GM21423 (cell line): ENCODE data around the gene ZNF253.
"Not testable (repeated sequence)": the region's sequence is repeated elsewhere in the genome, so short reads cannot be mapped to it uniquely, and the experiment has no call there.

Source experiments
- ATAC-seq: cut with Tn5 transposase; IDR thresholded peaks from one replicate; pipeline ENCODE4 v1.9.1; 2021; ENCODE audit warnings: mild to moderate bottlenecking, moderate library complexity; ENCODE audit not compliant: unreplicated experiment

ZNF253 gene

DNA sequence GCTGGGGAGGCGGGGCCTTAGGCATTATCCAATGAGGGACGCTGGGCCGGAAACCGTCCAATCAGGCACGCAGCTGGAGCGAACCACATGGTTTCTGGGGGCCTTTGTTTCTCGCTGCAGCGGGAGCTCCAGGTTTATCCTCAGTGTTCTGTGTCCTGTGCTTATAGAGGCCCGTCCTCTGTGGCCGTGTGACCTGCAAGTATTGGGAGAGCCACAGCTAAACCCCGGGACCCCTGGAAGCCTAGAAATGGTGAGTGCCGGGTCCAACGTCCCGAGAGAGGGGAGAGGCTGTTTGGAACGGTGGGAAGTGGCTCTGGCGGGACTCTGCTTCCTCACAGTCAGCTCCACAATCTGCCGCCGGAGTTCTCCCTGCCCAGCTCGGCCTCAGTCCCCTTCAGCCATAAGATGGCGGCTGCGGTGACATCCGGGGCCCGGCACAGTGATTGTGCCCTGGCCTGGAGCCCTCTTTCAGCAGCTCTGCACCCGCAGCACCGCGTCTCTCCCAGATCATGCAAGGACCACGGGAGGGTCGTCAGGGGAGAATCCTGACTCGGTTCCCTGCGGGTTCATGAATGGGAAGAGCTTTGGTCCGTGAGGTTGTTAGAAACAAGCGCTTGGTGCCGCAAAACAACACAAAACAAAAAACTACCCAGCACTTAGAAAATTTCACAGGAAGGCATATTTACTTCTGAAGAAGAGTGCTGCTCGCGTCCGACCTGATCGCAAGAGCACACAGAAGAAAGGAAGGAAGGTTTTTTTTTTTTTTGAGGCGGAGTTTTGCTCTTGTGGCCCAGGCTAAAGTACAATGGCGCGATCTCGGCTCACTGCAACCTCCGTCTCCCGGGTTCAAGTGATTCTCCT lies at the start of gene ZNF253:
ZNF253 (plus strand) TSS at position 133 of the 861 bp plus-strand sequence; CDS start at position 248, 115 bp downstream.
- ATAC-seq: peak; percentile 93

DNA sequence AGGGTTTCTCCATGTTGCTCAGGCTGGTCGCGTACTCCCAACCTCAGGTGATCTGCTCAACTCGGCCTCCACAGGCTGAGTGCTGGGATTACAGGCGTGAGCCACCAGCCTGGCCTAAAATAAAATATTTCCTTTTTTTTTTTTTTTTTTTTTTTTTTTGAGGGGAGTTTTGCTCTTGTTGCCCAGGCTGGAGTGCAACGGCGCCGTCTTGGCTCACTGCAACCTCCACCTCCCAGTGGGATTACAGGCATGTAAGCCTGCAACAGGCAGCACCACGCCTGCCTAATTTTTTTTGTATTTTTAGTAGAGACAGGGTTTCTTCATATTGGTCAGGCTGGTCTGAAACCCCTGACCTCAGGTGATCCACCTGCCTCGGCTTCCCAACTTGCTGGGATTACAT lies 49.0 kb upstream of the ZNF253 start:
- no peak for ATAC-seq

DNA sequence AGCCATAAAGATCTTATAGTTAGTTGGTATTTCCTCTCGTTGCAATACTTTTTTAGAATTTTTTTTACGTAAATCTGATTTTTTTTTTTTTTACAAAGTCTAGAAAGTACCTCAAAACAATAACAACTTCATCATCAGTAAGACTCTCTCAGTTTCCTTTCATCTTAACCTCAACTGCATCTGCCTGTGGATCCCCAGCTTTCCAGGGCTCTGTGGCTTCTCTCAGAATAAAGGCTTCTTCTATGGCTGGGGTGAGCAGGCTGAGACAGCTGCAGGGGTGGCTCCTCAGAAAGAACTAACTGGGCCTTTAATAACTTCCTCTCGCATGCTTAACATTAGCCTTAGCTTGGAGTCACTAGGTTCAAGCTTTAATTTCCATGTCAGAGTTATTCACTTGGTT lies 48.3 kb upstream of the ZNF253 start:
- ATAC-seq: no peak

- no peak for ATAC-seq
Observed at GRCh38 chr19:19820774-19821320, 44.8 kb upstream of the ZNF253 start.

DNA sequence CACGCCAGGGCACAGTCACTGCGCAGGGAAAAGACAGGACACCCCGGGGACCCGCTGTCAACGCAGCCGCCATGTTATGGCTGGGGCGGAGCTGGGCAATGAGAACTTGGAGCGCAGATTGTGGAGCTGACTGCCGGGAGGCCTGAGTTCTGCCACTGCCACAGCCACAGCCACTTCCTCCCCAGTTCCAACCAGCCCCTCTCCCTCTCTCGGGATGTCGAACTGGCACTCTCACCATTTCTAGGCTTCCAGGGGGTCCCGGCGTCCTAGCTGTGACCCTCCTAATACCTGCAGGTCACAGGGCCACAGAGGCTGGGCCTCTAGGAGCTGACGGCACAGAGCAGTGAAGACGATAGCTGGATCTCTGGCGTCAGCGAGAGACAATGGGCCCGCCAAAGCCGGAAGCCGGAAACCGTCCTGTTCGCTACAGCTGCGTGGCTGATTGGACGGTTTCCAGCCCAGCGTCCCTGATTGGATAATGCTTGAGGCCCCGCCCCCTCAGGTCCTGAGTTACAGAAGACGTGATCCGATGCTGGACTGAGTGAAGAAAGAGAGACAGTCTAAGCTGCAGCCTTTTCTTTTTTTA lies 44.2 kb upstream of the ZNF253 start, which contains the start of gene ZNF506:
ZNF506 (minus strand) TSS at position 385 of the 586 bp plus-strand sequence; CDS start at position 238, 147 bp downstream.
- ATAC-seq: peak; percentile 82

DNA sequence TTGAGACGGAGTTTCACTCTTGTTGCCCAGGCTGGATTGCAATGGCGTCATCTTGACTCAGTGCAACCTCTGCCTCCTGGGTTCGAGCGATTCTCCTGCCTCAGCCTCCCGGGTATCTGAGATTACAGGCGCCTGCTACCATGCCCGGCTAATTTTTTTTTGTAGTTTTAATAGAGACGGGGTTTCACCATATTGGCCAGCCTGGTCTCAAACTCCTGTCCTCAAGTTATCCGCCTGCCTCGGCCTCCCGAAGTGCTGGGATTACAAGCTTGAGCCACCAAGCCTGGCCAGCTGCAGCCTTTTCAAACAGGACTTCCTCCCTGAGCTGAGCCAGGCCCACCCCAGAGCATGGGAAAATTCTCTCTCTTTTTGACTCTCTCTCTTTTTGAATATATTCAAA lies 43.7 kb upstream of the ZNF253 start:
- not testable (repeated sequence) for ATAC-seq

GRCh38 chr19:19823916-19824315 lies 41.8 kb upstream of the ZNF253 start:
- no peak for ATAC-seq

- ATAC-seq: no peak
Observed at GRCh38 chr19:19826875-19827274, 38.8 kb upstream of the ZNF253 start.

DNA sequence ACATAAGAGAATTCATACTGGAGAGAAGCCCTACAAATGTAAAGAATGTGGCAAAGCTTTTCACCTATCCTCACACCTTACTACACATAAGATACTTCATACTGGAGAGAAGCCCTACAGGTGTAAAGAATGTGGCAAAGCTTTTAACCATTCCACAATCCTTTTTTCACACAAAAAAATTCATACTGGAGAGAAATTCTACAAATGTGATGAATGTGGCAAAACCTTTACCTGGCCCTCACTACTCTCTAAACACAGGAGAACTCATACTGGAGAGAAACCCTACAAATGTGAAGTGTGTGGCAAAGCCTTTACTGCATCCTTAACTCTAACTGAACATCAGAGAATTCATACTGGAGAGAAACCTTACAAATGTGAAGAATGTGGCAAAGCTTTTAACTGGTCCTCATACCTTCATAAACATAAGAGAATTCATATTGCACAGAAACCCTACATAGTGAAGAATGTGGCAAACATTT lies 30.1 kb upstream of the ZNF253 start:
- ATAC-seq: no peak

GRCh38 chr19:19847781-19848180 lies 17.9 kb upstream of the ZNF253 start:
- no peak for ATAC-seq

- ATAC-seq: no peak
Observed at GRCh38 chr19:19849056-19849455, 16.6 kb upstream of the ZNF253 start.

GRCh38 chr19:19851740-19852139 lies 13.9 kb upstream of the ZNF253 start:
- not testable (repeated sequence) for ATAC-seq

DNA sequence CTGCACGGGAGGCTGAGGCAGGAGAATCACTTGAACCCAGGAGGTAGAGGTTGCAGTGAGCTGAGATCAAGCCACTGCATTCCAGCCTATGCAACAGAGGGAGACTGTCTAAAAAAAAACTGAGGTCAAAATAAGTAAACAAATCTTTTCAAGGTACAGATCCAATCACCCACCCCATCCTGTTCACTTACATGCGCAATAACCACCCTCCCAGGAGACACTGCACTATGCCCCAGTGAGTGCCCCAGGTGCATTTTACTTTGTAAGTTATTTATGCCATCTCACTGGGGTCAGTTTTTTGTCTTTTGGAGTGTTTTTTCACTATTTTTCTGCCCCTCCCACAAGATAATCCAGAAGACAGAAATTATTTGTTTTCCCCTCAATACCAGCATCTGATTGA lies 6.9 kb upstream of the ZNF253 start:
- ATAC-seq: no peak

DNA sequence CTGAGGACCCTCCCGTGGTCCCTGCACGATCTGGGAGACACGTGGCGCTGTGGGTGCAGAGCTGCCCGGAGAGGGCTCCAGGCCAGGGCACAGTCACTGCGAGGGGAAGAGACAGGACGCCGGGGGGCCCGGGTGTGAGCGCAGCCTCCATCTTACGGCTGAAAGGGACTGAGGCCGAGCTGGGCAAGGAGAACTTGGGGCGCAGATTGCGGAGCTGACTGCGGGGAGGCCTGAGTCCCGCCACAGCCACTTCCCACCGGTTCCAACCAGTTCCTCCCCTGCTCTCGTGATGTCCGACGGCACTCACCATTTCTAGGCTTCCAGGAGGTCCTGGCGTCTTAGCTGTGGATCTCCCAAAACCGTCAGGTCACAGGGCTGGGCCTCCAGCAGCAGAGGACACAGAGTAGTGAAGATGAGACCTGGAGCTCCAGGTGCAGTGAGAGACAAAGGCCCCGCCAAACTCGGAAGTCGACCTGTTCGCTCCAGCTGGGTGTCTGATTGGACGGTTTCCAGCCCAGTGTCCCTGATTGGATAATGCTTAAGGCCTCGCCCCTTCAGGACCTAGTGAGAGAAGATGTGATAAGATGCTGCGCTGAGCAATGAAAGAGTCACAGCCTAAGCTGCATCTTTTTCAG lies 4.8 kb upstream of the ZNF253 start:
- no peak for ATAC-seq

- no peak for ATAC-seq
Observed at GRCh38 chr19:19866611-19867248, 1.0 kb downstream of the ZNF253 start.

- ATAC-seq: not testable (repeated sequence)
Observed at GRCh38 chr19:19870086-19870485, 4.4 kb downstream of the ZNF253 start.

DNA sequence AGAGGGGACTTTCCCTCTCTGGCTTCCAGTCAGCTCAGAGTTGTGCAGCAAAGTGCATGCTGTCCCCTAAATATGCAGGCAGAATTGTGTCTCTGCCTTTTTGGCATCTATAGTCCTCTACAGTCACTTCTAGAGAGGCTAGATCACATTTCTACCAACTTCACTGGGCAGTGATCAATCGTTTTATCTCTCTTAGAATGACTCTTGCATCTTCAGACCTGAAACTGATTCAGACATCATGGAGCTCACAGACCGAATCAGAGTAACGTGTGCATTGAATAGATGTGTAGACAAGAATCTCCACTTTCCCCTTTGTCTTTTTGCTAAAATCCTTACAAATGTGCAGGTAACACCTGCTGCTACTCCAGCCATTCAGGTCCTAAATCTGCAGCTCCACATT lies 6.2 kb downstream of the ZNF253 start:
- ATAC-seq: no peak

DNA sequence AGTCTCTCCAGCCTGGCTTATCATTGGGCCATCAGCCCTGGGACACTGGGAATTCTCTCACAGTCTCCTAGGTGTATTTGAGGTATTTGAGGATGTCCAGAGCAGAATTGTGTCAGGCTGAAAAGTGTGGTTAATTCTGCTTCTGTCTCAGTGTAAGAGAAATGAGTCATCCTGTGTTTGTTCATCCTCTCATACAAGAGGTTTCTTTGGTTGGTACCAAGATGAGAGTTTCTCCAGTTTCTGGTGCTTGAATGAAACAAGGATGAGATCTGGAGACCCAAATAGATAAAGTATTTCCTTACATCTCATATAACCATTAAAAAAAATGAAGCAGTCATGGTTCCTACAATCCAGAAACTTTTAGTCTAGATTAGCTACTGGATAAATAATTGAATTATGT lies 7.7 kb downstream of the ZNF253 start:
- ATAC-seq: no peak

GRCh38 chr19:19877724-19878123 lies 12.0 kb downstream of the ZNF253 start:
- no peak for ATAC-seq

- ATAC-seq: no peak
Observed at GRCh38 chr19:19884583-19884982, 18.9 kb downstream of the ZNF253 start.
